ENCODE results near the gene ATP2B3.

Gene ATP2B3

DNA sequence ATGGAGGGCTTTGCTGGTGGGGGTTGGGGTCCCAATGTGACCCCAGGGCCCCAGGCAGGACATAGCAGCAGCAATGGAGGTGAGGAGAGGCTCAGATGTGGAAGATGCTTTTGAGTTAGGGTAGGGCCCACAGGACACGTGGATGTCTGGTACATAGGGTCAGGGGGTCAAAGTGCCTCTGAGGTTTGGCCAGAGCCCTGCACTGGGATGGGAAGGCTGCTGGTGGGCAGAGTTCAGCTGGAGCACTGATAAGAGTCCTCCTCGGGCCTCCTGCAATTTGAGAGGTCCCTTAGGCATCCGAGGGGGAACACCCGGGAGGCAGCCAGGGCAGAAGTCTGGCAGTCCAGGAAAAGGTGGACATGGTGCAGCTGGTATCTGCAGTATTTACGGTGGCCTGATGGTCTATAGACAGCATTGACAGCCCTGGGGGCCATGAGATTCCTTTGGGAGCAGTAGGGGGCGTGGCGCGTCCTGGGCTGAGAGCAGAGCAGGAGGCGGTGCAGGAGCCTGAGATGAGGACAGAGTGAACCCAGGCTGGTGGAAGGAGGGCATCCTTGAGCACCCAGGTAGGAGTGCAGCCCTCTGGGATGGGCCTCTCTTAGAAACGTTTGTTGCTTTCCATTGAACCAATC lies 58.9 kb downstream of the ATP2B3 start:
- in situ Hi-C loops (cut with HindIII; ENCODE audit: low pct_unique_long_range_greater_than_20kb, low sequenced_read_pairs), result no loop called here
- DNase-seq (ENCODE audit: low read depth in 1 of 2, low spot score in 1 of 2), result no peak
- TF ChIP-seq JUND (IDR thresholded peaks at IDR 0.05; ENCODE audit: low read depth), result no peak

GRCh38 chrX:153576961-153577360 lies 59.5 kb downstream of the ATP2B3 start:
- TF ChIP-seq JUND (IDR thresholded peaks at IDR 0.05; ENCODE audit: low read depth), result no peak
- in situ Hi-C loops (cut with HindIII; ENCODE audit: low pct_unique_long_range_greater_than_20kb, low sequenced_read_pairs), result no loop called here
- DNase-seq (ENCODE audit: low read depth in 1 of 2, low spot score in 1 of 2), result no peak

- DNase-seq (ENCODE audit: low read depth in 1 of 2, low spot score in 1 of 2), result no peak
- TF ChIP-seq JUND (IDR thresholded peaks at IDR 0.05; ENCODE audit: low read depth), result no peak
- in situ Hi-C loops (cut with HindIII; ENCODE audit: low pct_unique_long_range_greater_than_20kb, low sequenced_read_pairs), result no loop called here
These were observed 60.9 kb downstream of the ATP2B3 start for GRCh38 chrX:153578200-153578835.

- in situ Hi-C loops (cut with HindIII; ENCODE audit: low pct_unique_long_range_greater_than_20kb, low sequenced_read_pairs), result no loop called here
- DNase-seq (ENCODE audit: low read depth in 1 of 2, low spot score in 1 of 2), result no peak
- no peak for TF ChIP-seq JUND (IDR thresholded peaks at IDR 0.05; ENCODE audit: low read depth)
These were observed 61.4 kb downstream of the ATP2B3 start for GRCh38 chrX:153578889-153579288.

- in situ Hi-C loops (cut with HindIII; ENCODE audit: low pct_unique_long_range_greater_than_20kb, low sequenced_read_pairs), result no loop called here
These were observed 63.4 kb downstream of the ATP2B3 start for GRCh38 chrX:153580700-153581386.

GRCh38 chrX:153582896-153583295 lies 65.5 kb downstream of the ATP2B3 start:
- no peak for DNase-seq (ENCODE audit: low read depth in 1 of 2, low spot score in 1 of 2)
- in situ Hi-C loops (cut with HindIII; ENCODE audit: low pct_unique_long_range_greater_than_20kb, low sequenced_read_pairs), result no loop called here
- no peak for TF ChIP-seq JUND (IDR thresholded peaks at IDR 0.05; ENCODE audit: low read depth)

More at GRCh38 chrX:153580700-153581386, 63.4 kb downstream of the ATP2B3 start:
- TF ChIP-seq JUND (IDR thresholded peaks at IDR 0.05; ENCODE audit: low read depth), result no peak
- DNase-seq (ENCODE audit: low read depth in 1 of 2, low spot score in 1 of 2), result no peak

GRCh38 chrX:153583433-153583832 lies 66.0 kb downstream of the ATP2B3 start:
- no peak for DNase-seq (ENCODE audit: low read depth in 1 of 2, low spot score in 1 of 2)
- TF ChIP-seq JUND (IDR thresholded peaks at IDR 0.05; ENCODE audit: low read depth), result no peak
- in situ Hi-C loops (cut with HindIII; ENCODE audit: low pct_unique_long_range_greater_than_20kb, low sequenced_read_pairs), result no loop called here

DNA sequence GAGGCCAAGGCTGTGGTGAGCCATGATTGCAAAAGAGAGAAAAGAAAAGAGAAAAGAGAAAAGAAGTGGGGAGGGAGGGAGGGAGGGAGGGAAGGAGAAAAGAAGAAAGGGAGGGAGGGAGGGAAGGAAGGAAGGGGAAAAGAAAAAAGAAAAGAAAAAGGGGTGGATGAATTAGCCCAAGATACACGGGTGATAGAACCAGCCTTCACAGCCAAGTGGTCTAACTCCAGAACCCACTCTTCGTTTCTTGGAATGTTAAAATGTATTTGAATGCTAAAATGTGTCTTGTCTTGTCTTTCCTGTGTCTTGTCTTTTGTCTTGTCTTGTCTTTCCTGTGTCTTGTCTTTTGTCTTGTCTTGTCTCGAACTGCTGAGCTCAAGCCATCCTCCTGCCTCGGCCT lies 68.4 kb downstream of the ATP2B3 start:
- no peak for DNase-seq (ENCODE audit: low read depth in 1 of 2, low spot score in 1 of 2)
- TF ChIP-seq JUND (IDR thresholded peaks at IDR 0.05; ENCODE audit: low read depth), result no peak
- in situ Hi-C loops (cut with HindIII; ENCODE audit: low pct_unique_long_range_greater_than_20kb, low sequenced_read_pairs), result no loop called here

GRCh38 chrX:153587342-153587741 lies 69.9 kb downstream of the ATP2B3 start:
- in situ Hi-C loops (cut with HindIII; ENCODE audit: low pct_unique_long_range_greater_than_20kb, low sequenced_read_pairs), result no loop called here

GRCh38 chrX:153588021-153588781 lies 70.8 kb downstream of the ATP2B3 start:
- no peak for TF ChIP-seq JUND (IDR thresholded peaks at IDR 0.05; ENCODE audit: low read depth)
- in situ Hi-C loops (cut with HindIII; ENCODE audit: low pct_unique_long_range_greater_than_20kb, low sequenced_read_pairs), result no loop called here

More at GRCh38 chrX:153587342-153587741, 69.9 kb downstream of the ATP2B3 start:
- DNase-seq (ENCODE audit: low read depth in 1 of 2, low spot score in 1 of 2), result no peak
- TF ChIP-seq JUND (IDR thresholded peaks at IDR 0.05; ENCODE audit: low read depth), result no peak

DNA sequence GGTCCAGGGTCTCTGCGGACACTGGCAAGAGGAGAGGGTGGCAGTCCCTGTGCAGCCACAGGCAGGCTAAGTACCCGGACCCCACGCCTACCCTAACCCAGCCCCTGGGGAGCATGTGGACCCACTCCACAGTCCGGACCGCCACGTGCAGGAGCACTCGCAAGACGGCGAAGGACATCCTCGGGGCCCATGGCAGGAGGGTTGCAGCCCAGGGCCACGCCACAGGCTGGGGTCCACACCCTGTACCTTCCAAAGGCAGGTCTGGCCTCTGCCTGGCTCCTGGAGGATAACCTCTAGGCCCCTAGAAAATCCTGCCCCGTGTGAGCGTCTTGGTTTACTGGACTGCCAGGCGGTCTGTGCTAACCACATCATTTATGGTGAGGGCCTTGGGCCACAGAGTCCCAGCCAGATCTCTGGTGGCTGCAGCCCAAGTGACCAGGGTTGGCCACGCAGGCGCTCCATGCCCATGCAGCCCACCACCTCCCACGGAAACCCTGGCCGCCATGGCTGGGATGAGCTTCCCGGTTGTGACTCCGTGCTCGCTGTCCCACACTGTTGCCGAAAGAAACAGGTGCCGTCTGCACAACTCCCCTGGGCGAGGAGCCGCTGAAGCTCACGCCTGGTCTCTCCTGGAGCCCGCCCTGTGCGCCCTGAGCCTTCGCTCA lies 71.5 kb downstream of the ATP2B3 start:
- DNase-seq (ENCODE audit: low read depth in 1 of 2, low spot score in 1 of 2), result no peak
- in situ Hi-C loops (cut with HindIII; ENCODE audit: low pct_unique_long_range_greater_than_20kb, low sequenced_read_pairs), result no loop called here

More at GRCh38 chrX:153588021-153588781, 70.8 kb downstream of the ATP2B3 start:
- DNase-seq (ENCODE audit: low read depth in 1 of 2, low spot score in 1 of 2), result peak in 1 of 2 experiments; percentile 55

More for the DNA sequence above, 71.5 kb downstream of the ATP2B3 start:
- TF ChIP-seq JUND (IDR thresholded peaks at IDR 0.05; ENCODE audit: low read depth), result no peak

Measured in T47D (cell line).